Mucosa of stomach (tissue), 1 donor: ENCODE measurements around the gene MUC5AC.

ENCODE experiments used
- H3K27me3 ChIP-seq: one replicate; pipeline ENCODE4 v1.7.0; 2013; ENCODE audit warnings: mild to moderate bottlenecking, low read length; ENCODE audit not compliant: control insufficient read depth, insufficient read depth
- H3K36me3 ChIP-seq: one replicate; pipeline ENCODE4 v1.7.0; 2013; ENCODE audit warnings: low read length; ENCODE audit not compliant: control insufficient read depth, insufficient read depth
- H3K4me1 ChIP-seq: one replicate; pipeline ENCODE4 v1.7.0; 2013; ENCODE audit warnings: mild to moderate bottlenecking, low read length; ENCODE audit not compliant: control insufficient read depth, insufficient read depth
- H3K4me3 ChIP-seq: one replicate; pipeline ENCODE4 v1.7.0; 2013; ENCODE audit warnings: low read length
- H3K9ac ChIP-seq: one replicate; pipeline ENCODE4 v1.7.0; 2013; ENCODE audit warnings: mild to moderate bottlenecking, low read length, moderate library complexity
- H3K9me3 ChIP-seq: one replicate; pipeline ENCODE4 v1.7.0; 2013; ENCODE audit warnings: mild to moderate bottlenecking, low read length, moderate library complexity; ENCODE audit not compliant: control insufficient read depth
- donor health status: Pancreatic carcinoma.

Gene MUC5AC

GRCh38 chr11:1126935-1127663, 30.7 kb upstream of the MUC5AC start:
- Histone ChIP-seq H3K4me3 (no peak overlapping the region), H3K36me3 (no peaks in the 10 kb centered on the region), H3K4me1 (peaks cover 54% of the 10 kb centered on the region), H3K9ac (peak overlapping the region; percentile 24), H3K9me3 (no peaks in the 10 kb centered on the region), H3K27me3 (no peaks in the 10 kb centered on the region)

GRCh38 chr11:1127664-1128162, 30.0 kb upstream of the MUC5AC start:
- no peaks in the 10 kb centered on the region for H3K9me3 ChIP-seq
- H3K4me1 ChIP-seq: peaks cover 50% of the 10 kb centered on the region
- peak overlapping the region; percentile 24 for H3K9ac ChIP-seq
- H3K27me3 ChIP-seq: no peaks in the 10 kb centered on the region
- H3K36me3 ChIP-seq: no peaks in the 10 kb centered on the region
- H3K4me3 ChIP-seq: no peak overlapping the region

- Histone ChIP-seq H3K36me3 (no peaks in the 10 kb centered on the region), H3K27me3 (no peaks in the 10 kb centered on the region), H3K4me1 (peaks cover 50% of the 10 kb centered on the region), H3K4me3 (no peak overlapping the region), H3K9ac (peak overlapping the region; percentile 15), H3K9me3 (no peaks in the 10 kb centered on the region)
Observed at GRCh38 chr11:1128311-1129142, 29.2 kb upstream of the MUC5AC start.

- no peaks in the 10 kb centered on the region for H3K27me3 ChIP-seq
- H3K4me1 ChIP-seq: peaks cover 50% of the 10 kb centered on the region
- peak overlapping the region; percentile 12 for H3K4me3 ChIP-seq
- no peaks in the 10 kb centered on the region for H3K36me3 ChIP-seq
- H3K9me3 ChIP-seq: no peaks in the 10 kb centered on the region
- peak overlapping the region; percentile 15 for H3K9ac ChIP-seq
Observed at GRCh38 chr11:1129143-1129610, 28.6 kb upstream of the MUC5AC start.

GRCh38 chr11:1129611-1130160, 28.1 kb upstream of the MUC5AC start:
- Histone ChIP-seq H3K36me3 (no peaks in the 10 kb centered on the region), H3K27me3 (no peaks in the 10 kb centered on the region), H3K4me3 (peak overlapping the region; percentile 12), H3K9ac (peak overlapping the region; percentile 66), H3K9me3 (no peaks in the 10 kb centered on the region), H3K4me1 (peaks cover 50% of the 10 kb centered on the region)

- Histone ChIP-seq H3K4me3 (no peak overlapping the region), H3K4me1 (peaks cover 50% of the 10 kb centered on the region), H3K36me3 (no peaks in the 10 kb centered on the region), H3K9ac (peak overlapping the region; percentile 66), H3K9me3 (no peaks in the 10 kb centered on the region), H3K27me3 (no peaks in the 10 kb centered on the region)
Observed at GRCh38 chr11:1130276-1131032, 27.3 kb upstream of the MUC5AC start.

- Histone ChIP-seq H3K9me3 (no peaks in the 10 kb centered on the region), H3K4me3 (no peak overlapping the region), H3K4me1 (peaks cover 50% of the 10 kb centered on the region), H3K36me3 (no peaks in the 10 kb centered on the region), H3K27me3 (no peaks in the 10 kb centered on the region), H3K9ac (peak overlapping the region; percentile 7)
Observed at GRCh38 chr11:1131033-1131911, 26.5 kb upstream of the MUC5AC start.

- Histone ChIP-seq H3K9ac (no peak overlapping the region), H3K4me3 (no peak overlapping the region), H3K36me3 (no peaks in the 10 kb centered on the region), H3K9me3 (no peaks in the 10 kb centered on the region), H3K4me1 (peaks cover 36% of the 10 kb centered on the region), H3K27me3 (no peaks in the 10 kb centered on the region)
Observed at GRCh38 chr11:1134848-1135445, 22.8 kb upstream of the MUC5AC start.

GRCh38 chr11:1138097-1138496, 19.7 kb upstream of the MUC5AC start:
- peaks cover 41% of the 10 kb centered on the region for H3K4me1 ChIP-seq
- no peak overlapping the region for H3K4me3 ChIP-seq
- H3K9me3 ChIP-seq: no peaks in the 10 kb centered on the region
- no peaks in the 10 kb centered on the region for H3K27me3 ChIP-seq
- no peak overlapping the region for H3K9ac ChIP-seq
- H3K36me3 ChIP-seq: no peaks in the 10 kb centered on the region

- H3K36me3 ChIP-seq: no peaks in the 10 kb centered on the region
- H3K4me1 ChIP-seq: peaks cover 46% of the 10 kb centered on the region
- no peaks in the 10 kb centered on the region for H3K9me3 ChIP-seq
- H3K27me3 ChIP-seq: no peaks in the 10 kb centered on the region
- H3K9ac ChIP-seq: no peak overlapping the region
- H3K4me3 ChIP-seq: no peak overlapping the region
Observed at GRCh38 chr11:1139441-1140083, 18.2 kb upstream of the MUC5AC start.
